Measurements from ENCODE around the gene GSAP.
"Not testable (repeated sequence)": the region's sequence is repeated elsewhere in the genome, so short reads cannot be mapped to it uniquely, and the experiment has no call there.

GSAP gene

DNA sequence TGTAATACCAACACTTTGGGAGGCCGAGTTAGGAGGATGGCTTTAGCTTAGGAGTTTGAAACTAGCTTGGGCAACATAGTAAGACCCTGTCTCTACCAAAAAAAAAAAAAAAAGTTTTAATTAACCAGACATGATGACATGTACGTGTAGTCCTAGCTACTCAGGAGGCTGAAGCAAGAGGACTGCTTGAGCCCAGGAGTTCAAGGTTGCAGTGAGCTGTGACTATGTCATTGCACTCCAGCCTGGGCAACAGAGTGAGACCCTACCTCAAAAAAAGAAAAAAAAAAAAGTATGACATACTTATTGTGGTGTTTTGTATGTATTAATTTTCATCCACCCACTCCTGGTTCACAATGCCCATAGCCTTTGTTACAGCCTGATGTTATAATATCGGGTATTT is 69.7 kb downstream of the GSAP start:
- H3K9ac ChIP-seq (ENCODE audit: low read length) = no peak overlapping the region
- no peaks in the 10 kb centered on the region for H3K27me3 ChIP-seq (ENCODE audit: insufficient read depth, low read length)
- H2AFZ ChIP-seq (ENCODE audit: low read length) = no peak overlapping the region
- H3K9me2 ChIP-seq (ENCODE audit: low read depth, low read length) = no peaks in the 10 kb centered on the region
- H3K36me3 ChIP-seq (ENCODE audit: insufficient read depth, low read length) = no peaks in the 10 kb centered on the region
- TF ChIP-seq EZH2 (IDR thresholded peaks at IDR 0.05; ENCODE audit: borderline replicate concordance, low read length) = no peak
- TF ChIP-seq, protein P1, sequence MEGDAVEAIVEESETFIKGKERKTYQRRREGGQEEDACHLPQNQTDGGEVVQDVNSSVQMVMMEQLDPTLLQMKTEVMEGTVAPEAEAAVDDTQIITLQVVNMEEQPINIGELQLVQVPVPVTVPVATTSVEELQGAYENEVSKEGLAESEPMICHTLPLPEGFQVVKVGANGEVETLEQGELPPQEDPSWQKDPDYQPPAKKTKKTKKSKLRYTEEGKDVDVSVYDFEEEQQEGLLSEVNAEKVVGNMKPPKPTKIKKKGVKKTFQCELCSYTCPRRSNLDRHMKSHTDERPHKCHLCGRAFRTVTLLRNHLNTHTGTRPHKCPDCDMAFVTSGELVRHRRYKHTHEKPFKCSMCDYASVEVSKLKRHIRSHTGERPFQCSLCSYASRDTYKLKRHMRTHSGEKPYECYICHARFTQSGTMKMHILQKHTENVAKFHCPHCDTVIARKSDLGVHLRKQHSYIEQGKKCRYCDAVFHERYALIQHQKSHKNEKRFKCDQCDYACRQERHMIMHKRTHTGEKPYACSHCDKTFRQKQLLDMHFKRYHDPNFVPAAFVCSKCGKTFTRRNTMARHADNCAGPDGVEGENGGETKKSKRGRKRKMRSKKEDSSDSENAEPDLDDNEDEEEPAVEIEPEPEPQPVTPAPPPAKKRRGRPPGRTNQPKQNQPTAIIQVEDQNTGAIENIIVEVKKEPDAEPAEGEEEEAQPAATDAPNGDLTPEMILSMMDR (IDR thresholded peaks at IDR 0.05; ENCODE audit: low read length) = no peak
- no peaks in the 10 kb centered on the region for H3K79me2 ChIP-seq (ENCODE audit: insufficient read depth, low read length)
- H3K4me2 ChIP-seq (ENCODE audit: low read length) = no peak overlapping the region
- no peak overlapping the region for H3K27ac ChIP-seq (ENCODE audit: low read depth, low read length, poor library complexity, severe bottlenecking)
- no peak overlapping the region for H3K4me3 ChIP-seq (ENCODE audit: low read depth, low read length, poor library complexity, severe bottlenecking)
- H4K20me1 ChIP-seq (ENCODE audit: insufficient read depth, low read length) = no peaks in the 10 kb centered on the region
- H3K4me1 ChIP-seq (ENCODE audit: insufficient read depth, low read length, severe bottlenecking) = peaks cover 5% of the 10 kb centered on the region
- no peaks in the 10 kb centered on the region for H3F3A ChIP-seq (ENCODE audit: insufficient read depth, low read length)
- no peaks in the 10 kb centered on the region for H3K9me3 ChIP-seq (ENCODE audit: low read length)

DNA sequence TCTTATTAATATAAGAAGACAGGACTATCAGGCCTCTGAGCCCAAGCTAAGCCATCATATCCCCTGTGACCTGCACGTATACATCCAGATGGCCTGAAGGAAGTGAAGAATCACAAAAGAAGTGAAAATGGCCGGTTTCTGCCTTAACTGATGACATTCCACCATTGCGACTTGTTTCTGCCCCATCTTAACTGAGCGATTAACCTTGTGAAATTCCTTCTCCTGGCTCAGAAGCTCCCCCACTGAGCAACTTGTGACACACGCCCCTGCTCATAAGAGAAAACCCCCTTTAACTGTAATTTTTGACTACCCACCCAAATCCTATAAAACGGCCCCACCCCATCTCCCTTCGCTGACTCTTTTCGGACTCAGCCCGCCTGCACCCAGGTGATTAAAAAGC is 70.7 kb downstream of the GSAP start:
- H4K20me1 ChIP-seq (ENCODE audit: insufficient read depth, low read length); H2AFZ ChIP-seq (ENCODE audit: low read length); H3K4me1 ChIP-seq (ENCODE audit: insufficient read depth, low read length, severe bottlenecking); H3F3A ChIP-seq (ENCODE audit: insufficient read depth, low read length); H3K36me3 ChIP-seq (ENCODE audit: insufficient read depth, low read length); H3K4me2 ChIP-seq (ENCODE audit: low read length); H3K9me2 ChIP-seq (ENCODE audit: low read depth, low read length); H3K79me2 ChIP-seq (ENCODE audit: insufficient read depth, low read length); H3K27ac ChIP-seq (ENCODE audit: low read depth, low read length, poor library complexity, severe bottlenecking); H3K4me3 ChIP-seq (ENCODE audit: low read depth, low read length, poor library complexity, severe bottlenecking); H3K27me3 ChIP-seq (ENCODE audit: insufficient read depth, low read length); H3K9ac ChIP-seq (ENCODE audit: low read length); H3K9me3 ChIP-seq (ENCODE audit: low read length): not testable (repeated sequence)

GRCh38 chr7:77339726-77340125 is 76.4 kb downstream of the GSAP start:
- no peak overlapping the region for H3K9ac ChIP-seq (ENCODE audit: low read length)
- TF ChIP-seq, protein P1 (IDR thresholded peaks at IDR 0.05; ENCODE audit: low read length) = no peak
- no peak for TF ChIP-seq EZH2 (IDR thresholded peaks at IDR 0.05; ENCODE audit: borderline replicate concordance, low read length)
- no peak overlapping the region for H3K4me3 ChIP-seq (ENCODE audit: low read depth, low read length, poor library complexity, severe bottlenecking)
- no peaks in the 10 kb centered on the region for H4K20me1 ChIP-seq (ENCODE audit: insufficient read depth, low read length)
- H3F3A ChIP-seq (ENCODE audit: insufficient read depth, low read length) = no peaks in the 10 kb centered on the region
- H3K27me3 ChIP-seq (ENCODE audit: insufficient read depth, low read length) = peaks cover 10% of the 10 kb centered on the region; the same call in 1 of the 2 replicates
- H2AFZ ChIP-seq (ENCODE audit: low read length) = no peak overlapping the region
- no peak overlapping the region for H3K27ac ChIP-seq (ENCODE audit: low read depth, low read length, poor library complexity, severe bottlenecking)
- no peaks in the 10 kb centered on the region for H3K36me3 ChIP-seq (ENCODE audit: insufficient read depth, low read length)
- H3K9me3 ChIP-seq (ENCODE audit: low read length) = no peaks in the 10 kb centered on the region
- H3K4me1 ChIP-seq (ENCODE audit: insufficient read depth, low read length, severe bottlenecking) = peaks cover 5% of the 10 kb centered on the region
- H3K79me2 ChIP-seq (ENCODE audit: insufficient read depth, low read length) = no peaks in the 10 kb centered on the region
- H3K9me2 ChIP-seq (ENCODE audit: low read depth, low read length) = no peaks in the 10 kb centered on the region
- H3K4me2 ChIP-seq (ENCODE audit: low read length) = no peak overlapping the region

- Histone ChIP-seq H3K9ac (ENCODE audit: low read length) (no peak overlapping the region), H3K4me1 (ENCODE audit: insufficient read depth, low read length, severe bottlenecking) (peaks cover 5% of the 10 kb centered on the region), H3F3A (ENCODE audit: insufficient read depth, low read length) (no peaks in the 10 kb centered on the region), H3K36me3 (ENCODE audit: insufficient read depth, low read length) (no peaks in the 10 kb centered on the region), H3K79me2 (ENCODE audit: insufficient read depth, low read length) (no peaks in the 10 kb centered on the region), H4K20me1 (ENCODE audit: insufficient read depth, low read length) (no peaks in the 10 kb centered on the region), H3K27ac (ENCODE audit: low read depth, low read length, poor library complexity, severe bottlenecking) (no peak overlapping the region), H3K27me3 (ENCODE audit: insufficient read depth, low read length) (peaks cover 10% of the 10 kb centered on the region; the same call in 1 of the 2 replicates), H3K9me2 (ENCODE audit: low read depth, low read length) (no peaks in the 10 kb centered on the region), H2AFZ (ENCODE audit: low read length) (no peak overlapping the region), H3K9me3 (ENCODE audit: low read length) (no peaks in the 10 kb centered on the region), H3K4me3 (ENCODE audit: low read depth, low read length, poor library complexity, severe bottlenecking) (no peak overlapping the region), H3K4me2 (ENCODE audit: low read length) (no peak overlapping the region)
- TF ChIP-seq, protein P1 (IDR thresholded peaks at IDR 0.05; ENCODE audit: low read length) = no peak
- no peak for TF ChIP-seq EZH2 (IDR thresholded peaks at IDR 0.05; ENCODE audit: borderline replicate concordance, low read length)
Observed at GRCh38 chr7:77338883-77339629, 77.1 kb downstream of the GSAP start.

Measured in OCI-LY1 (cell line).